GM12873 (cell line): ENCODE measurements around the gene TTLL3.

Source experiments
- CTCF ChIP-seq: IDR thresholded peaks from 2 replicates; pipeline ENCODE4 v1.5.1; 2012; ENCODE audit warnings: low read depth, mild to moderate bottlenecking, moderate library complexity, low read length, control low read depth; ENCODE audit not compliant: insufficient read depth; ENCODE audit errors: missing control alignments

TTLL3 gene

GRCh38 chr3:9831253-9831652, 21.2 kb downstream of the TTLL3 start:
- TF ChIP-seq CTCF = no peak

- TF ChIP-seq CTCF = no peak
Observed at GRCh38 chr3:9833078-9833477, 23.0 kb downstream of the TTLL3 start.

- TF ChIP-seq CTCF = no peak
Observed at GRCh38 chr3:9834520-9835380, 24.7 kb downstream of the TTLL3 start.

- TF ChIP-seq CTCF = no peak
Observed at GRCh38 chr3:9837701-9838582, 27.9 kb downstream of the TTLL3 start.

- TF ChIP-seq CTCF = no peak
Observed at GRCh38 chr3:9838856-9839255, 28.8 kb downstream of the TTLL3 start.

- TF ChIP-seq CTCF = no peak
Observed at GRCh38 chr3:9841015-9841414, 31.0 kb downstream of the TTLL3 start.

GRCh38 chr3:9843715-9844438, 33.8 kb downstream of the TTLL3 start, which contains the start of gene RPUSD3:
Gene RPUSD3, minus strand, starts transcription at chr3:9844008. Its CDS starts 18 bp downstream, at chr3:9843990.
- no peak for TF ChIP-seq CTCF
